HepG2 (cell line): ENCODE data around the gene COL8A1. TPM values are rescaled to one million over a fixed set of nuclear protein-coding genes. Genes with fewer than 3 reads are reported as not detected.

ENCODE experiments used
- ATAC-seq: fragments of 200-7000 bp; cut with Tn5 transposase; 3 replicates; pipeline ENCODE4 v1.9.1; 2020; ENCODE audit warnings: mild to moderate bottlenecking, moderate library complexity
- BruUV-seq: library from RNA; stranded (reverse); fragments of 400-500 nt; replicated peaks from 2 replicates; lab custom pipeline; 2021; lab: Mats Ljungman, UMichigan
- CTCF ChIA-PET: fragments of 300-600 bp; formaldehyde crosslinking; extraction: SDS; loops from one replicate; lab custom pipeline; 2021; ENCODE audit warnings: low total read pairs, inconsistent platforms, low intra/inter-chr PET ratio; lab: Yijun Ruan, JAX
- POLR2A ChIA-PET: fragments of 350-600 bp; sonication (Branson Sonifier 250); formaldehyde crosslinking; loops from one replicate; lab custom pipeline; 2020; ENCODE audit warnings: antibody characterized with exemption, inconsistent platforms; lab: Yijun Ruan, JAX
- DNase-seq: peaks from one replicate; pipeline ENCODE4 v3.0.0-alpha.2; 2015; ENCODE audit warnings: low spot score
- FAIRE-seq: peaks from 3 replicates; lab custom pipeline; 2011; peaks lifted over from hg19 to GRCh38; lab: Jason Lieb, UNC
- H2AFZ ChIP-seq: one replicate; pipeline ENCODE4 v1.6.1; 2011; ENCODE audit warnings: low read length, inconsistent platforms
- H3K27ac ChIP-seq: fragments of 300-600 bp; 3 replicates; pipeline ENCODE4 v1.8.0; 2011; ENCODE audit warnings: mixed run types, mild to moderate bottlenecking, mixed read lengths, low read length, inconsistent platforms; ENCODE audit not compliant: insufficient read depth; ENCODE audit errors: extremely low read length
- H3K27me3 ChIP-seq, 2 experiments: fragments of 200-600 bp in 1 of 2; 2 replicates in 1 of 2; 3 replicates in 1 of 2; pipeline versions ENCODE4 v1.6.0 to v1.8.0; 2011; ENCODE audit warnings: low read length in 2 of 2, mild to moderate bottlenecking in 2 of 2, moderate library complexity in 2 of 2, inconsistent platforms in 1 of 2; ENCODE audit not compliant: insufficient read depth in 2 of 2, control insufficient read depth in 1 of 2
- H3K36me3 ChIP-seq, 2 experiments: fragments of 200-600 bp in 1 of 2; replicated peaks in 1 of 2; 2 replicates in 1 of 2; 3 replicates in 1 of 2; pipeline versions ENCODE4 v1.5.1 to v1.8.0; 2011; ENCODE audit warnings: low read length in 2 of 2, inconsistent platforms in 1 of 2; ENCODE audit not compliant: insufficient read depth in 2 of 2, control insufficient read depth in 1 of 2
- H3K4me1 ChIP-seq: 2 replicates; pipeline ENCODE4 v1.5.1; 2012; ENCODE audit warnings: low read length, inconsistent platforms; ENCODE audit not compliant: insufficient read depth
- H3K4me2 ChIP-seq: 2 replicates; pipeline ENCODE4 v1.6.0; 2011; ENCODE audit warnings: low read depth, low read length, inconsistent platforms
- H3K4me3 ChIP-seq, 3 experiments: fragments of 200-600 bp in 1 of 3; sonication (generic), shearing (Covaris generic) in 1 of 3; replicated peaks in 1 of 3; 2 replicates each; pipeline ENCODE4 v1.5.1; 2011 to 2016; ENCODE audit warnings: low read length in 3 of 3, inconsistent platforms in 2 of 3, low read depth in 2 of 3, mild to moderate bottlenecking in 2 of 3, control low read depth in 1 of 3, mixed read lengths in 1 of 3; ENCODE audit not compliant: insufficient read depth in 1 of 3
- H3K79me2 ChIP-seq: one replicate; pipeline ENCODE4 v1.6.1; 2011; ENCODE audit warnings: low read length, inconsistent platforms; ENCODE audit not compliant: insufficient read depth
- H3K9ac ChIP-seq: 2 replicates; pipeline ENCODE4 v1.6.0; 2011; ENCODE audit warnings: mild to moderate bottlenecking, low read depth, low read length, inconsistent platforms; ENCODE audit not compliant: insufficient read depth
- H3K9me3 ChIP-seq: 2 replicates; pipeline ENCODE4 v1.5.1; 2012; ENCODE audit warnings: mild to moderate bottlenecking, low read length
- H4K20me1 ChIP-seq: 2 replicates; pipeline ENCODE4 v1.6.0; 2011; ENCODE audit warnings: inconsistent platforms, mild to moderate bottlenecking, low read length, moderate library complexity; ENCODE audit not compliant: insufficient read depth
- CEBPB ChIP-seq: IDR thresholded peaks from 2 replicates; pipeline ENCODE4 v1.6.1; 2011; ENCODE audit warnings: low read depth, low read length, improper control_type of control experiment, borderline replicate concordance
- DMAP1 ChIP-seq: IDR thresholded peaks from 2 replicates; pipeline ENCODE4 v1.6.1; 2016
- GATAD2A ChIP-seq: IDR thresholded peaks from 2 replicates; pipeline ENCODE4 v1.6.1; 2016
- HOXA5 ChIP-seq: sonication (generic); formaldehyde crosslinking; IDR thresholded peaks from 2 replicates; pipeline ENCODE4 v1.4.0; 2020; ENCODE audit warnings: missing genetic modification reagents
- KAT8 ChIP-seq: IDR thresholded peaks from 2 replicates; pipeline ENCODE4 v1.6.1; 2016; ENCODE audit warnings: missing genetic modification reagents, missing compliant biosample characterization
- TARDBP ChIP-seq: sonication (generic); formaldehyde crosslinking; IDR thresholded peaks from 2 replicates; pipeline ENCODE4 v1.8.0; 2022; ENCODE audit warnings: mild to moderate bottlenecking, missing genetic modification reagents
- YEATS4 ChIP-seq: sonication (generic); formaldehyde crosslinking; IDR thresholded peaks from 2 replicates; pipeline ENCODE4 v1.4.0; 2020; ENCODE audit warnings: missing genetic modification reagents, borderline replicate concordance
- ZFP36L2 ChIP-seq: sonication (generic); formaldehyde crosslinking; IDR thresholded peaks from 2 replicates; pipeline ENCODE4 v1.4.0; 2020; ENCODE audit warnings: missing genetic modification reagents
- ZNF205 ChIP-seq: IDR thresholded peaks from 2 replicates; pipeline ENCODE4 v1.6.1; 2018; ENCODE audit warnings: missing biosample characterization, missing genetic modification reagents
- ZNF644 ChIP-seq: IDR thresholded peaks from 2 replicates; pipeline ENCODE4 v1.6.1; 2016; ENCODE audit warnings: low read depth
- WGBS: methylation state at CpG from one replicate; pipeline ENCODE4 v1.1.6; 2017; ENCODE audit warnings: low lambda C conversion rate; 5-methylcytosine and 5-hydroxymethylcytosine counted together
- in situ Hi-C: cut with HindIII; loops from 2 replicates; pipeline ENCODE4 v1.10.0; 2017; ENCODE audit warnings: low pct_unique_long_range_greater_than_20kb; ENCODE audit not compliant: extremely low pct_ligation_motif_present
- intact Hi-C: fragments of 100-400 bp; cut with micrococcal nuclease; formaldehyde crosslinking; loops from one replicate; pipeline ENCODE4 v1.10.0; 2022; ENCODE audit not compliant: unreplicated experiment
- polyA plus RNA-seq, 8 experiments: library from polyadenylated mRNA; depleted of rRNA in 3 of 8; stranded (reverse) in 7 of 8; unstranded in 1 of 8; fragments of >200 nt; fragmentation: Illumina TruSeq in 4 of 8; extraction: Trizol in 4 of 8; gene quantifications; 2 replicates each; pipeline versions ENCODE4 v1.2.1 to v1.2.3, GENCODE V29; 2011 to 2016; ENCODE audit warnings: low read depth in 4 of 8, missing spikeins in 1 of 8, mixed read lengths in 1 of 8; ENCODE audit not compliant: insufficient read depth in 1 of 8
- total RNA-seq, 5 experiments: library from RNA; depleted of rRNA; stranded (reverse); fragments of >200 nt; fragmentation: Illumina TruSeq; extraction: Trizol; gene quantifications; 2 replicates each; pipeline ENCODE4 v1.2.3, GENCODE V29; 2016; ENCODE audit warnings: low read depth in 1 of 5
- TF ChIP-seq, protein P1 (sequence below): IDR thresholded peaks from 2 replicates; pipeline ENCODE4 v1.4.0; 2020; ENCODE audit warnings: mild to moderate bottlenecking, missing genetic modification reagents
- TF ChIP-seq, protein P2 (sequence below): sonication (generic); formaldehyde crosslinking; IDR thresholded peaks from 2 replicates; pipeline ENCODE4 v1.4.0; 2020; ENCODE audit warnings: missing genetic modification reagents
- TF ChIP-seq, protein P3 (sequence below): sonication (generic); formaldehyde crosslinking; IDR thresholded peaks from 2 replicates; pipeline ENCODE4 v1.4.0; 2020; ENCODE audit warnings: missing genetic modification reagents
- TF ChIP-seq, protein P4 (sequence below): sonication (generic); formaldehyde crosslinking; IDR thresholded peaks from 2 replicates; pipeline ENCODE4 v1.5.0; 2020; ENCODE audit warnings: missing genetic modification reagents

COL8A1 gene
- total and polyA plus RNA-seq, 2 of the 13 experiments (the other 11 are each of a cell fraction or from before 2014, with no cell fraction given), result not detected

DNA sequence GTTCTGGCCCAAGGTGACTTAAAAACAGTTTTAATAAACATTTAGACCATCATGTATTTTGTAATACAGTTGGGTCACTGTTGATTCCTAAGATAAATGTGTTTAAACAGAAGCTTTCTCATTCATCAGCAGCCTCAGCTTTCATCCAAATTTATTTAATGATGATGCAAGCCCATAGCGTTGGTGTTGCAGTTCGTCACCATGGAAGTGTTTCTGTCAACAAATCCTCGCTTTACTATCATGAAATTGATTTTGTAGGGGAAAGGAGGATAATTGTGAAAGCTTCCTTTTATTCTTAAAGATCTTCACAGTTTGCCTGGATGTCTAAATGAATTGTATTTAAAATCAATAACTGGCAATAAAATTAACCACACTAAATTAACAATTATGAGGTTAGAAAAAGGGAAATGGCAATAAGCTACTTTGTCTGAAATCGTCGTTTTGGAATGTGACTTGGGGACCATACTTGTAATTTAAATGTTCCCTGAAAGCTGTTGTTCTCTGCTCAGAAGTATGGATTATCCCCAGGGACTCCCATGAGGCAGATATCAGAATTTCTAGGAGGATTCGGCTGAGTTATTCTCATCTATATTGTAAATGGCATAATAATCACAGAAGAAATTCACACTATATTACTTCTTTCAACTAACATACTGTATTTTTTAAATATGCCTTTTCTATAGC, 208.2 kb downstream of the COL8A1 start:
- H3K9me3 ChIP-seq, result no peaks in the 10 kb centered on the region
- peak overlapping the region; percentile 62 for H3K27ac ChIP-seq
- no TSS peak for BruUV-seq
- peaks cover 37% of the 10 kb centered on the region for H3K4me1 ChIP-seq
- in situ Hi-C loops (loop anchor here (25.0 kb wide), 1 partner anchor 741 kb away; no protein-coding TSS in a partner anchor), intact Hi-C loops (no loop called here)
- FAIRE-seq (no peak), ATAC-seq (no peak), DNase-seq (peak; percentile 46)
- ChIA-PET CTCF (no interaction called here), POLR2A (interaction anchor here (0.8 to 1.0 kb wide), 2 partner anchors 13 to 414 kb away, joined by 3 to 4 read pairs; partner anchors contain the start of gene TBC1D23)
- peaks cover 19% of the 10 kb centered on the region for H4K20me1 ChIP-seq
- H3K36me3 ChIP-seq, result peaks cover 14 to 23% of the 10 kb centered on the region in 2 experiments
- H3K27me3 ChIP-seq, result no peaks in the 10 kb centered on the region
- no peak overlapping the region for H3K4me3 ChIP-seq
- no peak overlapping the region for H3K4me2 ChIP-seq
- H3K9ac ChIP-seq, result no peak overlapping the region
- peaks cover 15% of the 10 kb centered on the region for H3K79me2 ChIP-seq
- 60% methylated on average over 6 of the region's 6 CpGs for WGBS
- no peak overlapping the region for H2AFZ ChIP-seq
- TF ChIP-seq YEATS4 (no peak), GATAD2A (CRISPR knock-in tag) (peak; percentile 60; the same call in 1 of the 2 replicates), DMAP1 (CRISPR knock-in tag) (no peak), ZFP36L2 (CRISPR knock-in tag) (no peak), ZNF205 (CRISPR knock-in tag) (no peak), TARDBP (CRISPR knock-in tag) (0 out of 2 replicates have a peak, but pooled peaks have one; percentile 3), HOXA5 (0 out of 2 replicates have a peak, but pooled peaks have one; percentile 22), ZNF644 (CRISPR knock-in tag) (peak; percentile 5; the same call in 1 of the 2 replicates), KAT8 (0 out of 2 replicates have a peak, but pooled peaks have one; percentile 9), CEBPB (peak; percentile 81)
- TF ChIP-seq, protein P1, sequence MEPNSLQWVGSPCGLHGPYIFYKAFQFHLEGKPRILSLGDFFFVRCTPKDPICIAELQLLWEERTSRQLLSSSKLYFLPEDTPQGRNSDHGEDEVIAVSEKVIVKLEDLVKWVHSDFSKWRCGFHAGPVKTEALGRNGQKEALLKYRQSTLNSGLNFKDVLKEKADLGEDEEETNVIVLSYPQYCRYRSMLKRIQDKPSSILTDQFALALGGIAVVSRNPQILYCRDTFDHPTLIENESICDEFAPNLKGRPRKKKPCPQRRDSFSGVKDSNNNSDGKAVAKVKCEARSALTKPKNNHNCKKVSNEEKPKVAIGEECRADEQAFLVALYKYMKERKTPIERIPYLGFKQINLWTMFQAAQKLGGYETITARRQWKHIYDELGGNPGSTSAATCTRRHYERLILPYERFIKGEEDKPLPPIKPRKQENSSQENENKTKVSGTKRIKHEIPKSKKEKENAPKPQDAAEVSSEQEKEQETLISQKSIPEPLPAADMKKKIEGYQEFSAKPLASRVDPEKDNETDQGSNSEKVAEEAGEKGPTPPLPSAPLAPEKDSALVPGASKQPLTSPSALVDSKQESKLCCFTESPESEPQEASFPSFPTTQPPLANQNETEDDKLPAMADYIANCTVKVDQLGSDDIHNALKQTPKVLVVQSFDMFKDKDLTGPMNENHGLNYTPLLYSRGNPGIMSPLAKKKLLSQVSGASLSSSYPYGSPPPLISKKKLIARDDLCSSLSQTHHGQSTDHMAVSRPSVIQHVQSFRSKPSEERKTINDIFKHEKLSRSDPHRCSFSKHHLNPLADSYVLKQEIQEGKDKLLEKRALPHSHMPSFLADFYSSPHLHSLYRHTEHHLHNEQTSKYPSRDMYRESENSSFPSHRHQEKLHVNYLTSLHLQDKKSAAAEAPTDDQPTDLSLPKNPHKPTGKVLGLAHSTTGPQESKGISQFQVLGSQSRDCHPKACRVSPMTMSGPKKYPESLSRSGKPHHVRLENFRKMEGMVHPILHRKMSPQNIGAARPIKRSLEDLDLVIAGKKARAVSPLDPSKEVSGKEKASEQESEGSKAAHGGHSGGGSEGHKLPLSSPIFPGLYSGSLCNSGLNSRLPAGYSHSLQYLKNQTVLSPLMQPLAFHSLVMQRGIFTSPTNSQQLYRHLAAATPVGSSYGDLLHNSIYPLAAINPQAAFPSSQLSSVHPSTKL (CRISPR knock-in tag), result peak; percentile 44; the same call in 1 of the 2 replicates
- TF ChIP-seq, protein P2, sequence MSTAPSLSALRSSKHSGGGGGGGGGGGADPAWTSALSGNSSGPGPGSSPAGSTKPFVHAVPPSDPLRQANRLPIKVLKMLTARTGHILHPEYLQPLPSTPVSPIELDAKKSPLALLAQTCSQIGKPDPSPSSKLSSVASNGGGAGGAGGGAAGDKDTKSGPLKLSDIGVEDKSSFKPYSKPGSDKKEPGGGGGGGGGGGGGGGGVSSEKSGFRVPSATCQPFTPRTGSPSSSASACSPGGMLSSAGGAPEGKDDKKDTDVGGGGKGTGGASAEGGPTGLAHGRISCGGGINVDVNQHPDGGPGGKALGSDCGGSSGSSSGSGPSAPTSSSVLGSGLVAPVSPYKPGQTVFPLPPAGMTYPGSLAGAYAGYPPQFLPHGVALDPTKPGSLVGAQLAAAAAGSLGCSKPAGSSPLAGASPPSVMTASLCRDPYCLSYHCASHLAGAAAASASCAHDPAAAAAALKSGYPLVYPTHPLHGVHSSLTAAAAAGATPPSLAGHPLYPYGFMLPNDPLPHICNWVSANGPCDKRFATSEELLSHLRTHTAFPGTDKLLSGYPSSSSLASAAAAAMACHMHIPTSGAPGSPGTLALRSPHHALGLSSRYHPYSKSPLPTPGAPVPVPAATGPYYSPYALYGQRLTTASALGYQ (CRISPR knock-in tag), result 0 out of 2 replicates have a peak, but pooled peaks have one; percentile 22
- TF ChIP-seq, protein P3, sequence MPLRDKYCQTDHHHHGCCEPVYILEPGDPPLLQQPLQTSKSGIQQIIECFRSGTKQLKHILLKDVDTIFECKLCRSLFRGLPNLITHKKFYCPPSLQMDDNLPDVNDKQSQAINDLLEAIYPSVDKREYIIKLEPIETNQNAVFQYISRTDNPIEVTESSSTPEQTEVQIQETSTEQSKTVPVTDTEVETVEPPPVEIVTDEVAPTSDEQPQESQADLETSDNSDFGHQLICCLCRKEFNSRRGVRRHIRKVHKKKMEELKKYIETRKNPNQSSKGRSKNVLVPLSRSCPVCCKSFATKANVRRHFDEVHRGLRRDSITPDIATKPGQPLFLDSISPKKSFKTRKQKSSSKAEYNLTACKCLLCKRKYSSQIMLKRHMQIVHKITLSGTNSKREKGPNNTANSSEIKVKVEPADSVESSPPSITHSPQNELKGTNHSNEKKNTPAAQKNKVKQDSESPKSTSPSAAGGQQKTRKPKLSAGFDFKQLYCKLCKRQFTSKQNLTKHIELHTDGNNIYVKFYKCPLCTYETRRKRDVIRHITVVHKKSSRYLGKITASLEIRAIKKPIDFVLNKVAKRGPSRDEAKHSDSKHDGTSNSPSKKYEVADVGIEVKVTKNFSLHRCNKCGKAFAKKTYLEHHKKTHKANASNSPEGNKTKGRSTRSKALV, result 0 out of 2 replicates have a peak, but pooled peaks have one; percentile 16
- TF ChIP-seq, protein P4, sequence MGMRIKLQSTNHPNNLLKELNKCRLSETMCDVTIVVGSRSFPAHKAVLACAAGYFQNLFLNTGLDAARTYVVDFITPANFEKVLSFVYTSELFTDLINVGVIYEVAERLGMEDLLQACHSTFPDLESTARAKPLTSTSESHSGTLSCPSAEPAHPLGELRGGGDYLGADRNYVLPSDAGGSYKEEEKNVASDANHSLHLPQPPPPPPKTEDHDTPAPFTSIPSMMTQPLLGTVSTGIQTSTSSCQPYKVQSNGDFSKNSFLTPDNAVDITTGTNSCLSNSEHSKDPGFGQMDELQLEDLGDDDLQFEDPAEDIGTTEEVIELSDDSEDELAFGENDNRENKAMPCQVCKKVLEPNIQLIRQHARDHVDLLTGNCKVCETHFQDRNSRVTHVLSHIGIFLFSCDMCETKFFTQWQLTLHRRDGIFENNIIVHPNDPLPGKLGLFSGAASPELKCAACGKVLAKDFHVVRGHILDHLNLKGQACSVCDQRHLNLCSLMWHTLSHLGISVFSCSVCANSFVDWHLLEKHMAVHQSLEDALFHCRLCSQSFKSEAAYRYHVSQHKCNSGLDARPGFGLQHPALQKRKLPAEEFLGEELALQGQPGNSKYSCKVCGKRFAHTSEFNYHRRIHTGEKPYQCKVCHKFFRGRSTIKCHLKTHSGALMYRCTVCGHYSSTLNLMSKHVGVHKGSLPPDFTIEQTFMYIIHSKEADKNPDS (CRISPR knock-in tag), result no peak
